ENCODE data around the gene OR51G2.
"Not testable (repeated sequence)": the region's sequence is repeated elsewhere in the genome, so short reads cannot be mapped to it uniquely, and the experiment has no call there.

The OR51G2 gene

GRCh38 chr11:4919250-4919649, at the start of gene OR51G2:
TSS of gene OR51G2 (minus strand) at chr11:4919350. CDS start at chr11:4915663, 3,687 bp downstream.
- DNase-seq: no peak

GRCh38 chr11:4962816-4963215, 43.7 kb upstream of the OR51G2 start:
- no peak for DNase-seq

GRCh38 chr11:4960877-4961276, 41.7 kb upstream of the OR51G2 start:
- no peak for DNase-seq

GRCh38 chr11:4957396-4957795, 38.2 kb upstream of the OR51G2 start:
- no peak for DNase-seq

- DNase-seq: not testable (repeated sequence)
These were observed 36.5 kb upstream of the OR51G2 start, which contains the start of gene OR51A2 for GRCh38 chr11:4955613-4956012. TSS of gene OR51A2 (minus strand) at chr11:4955713. CDS start at chr11:4955713, 0 bp downstream.

GRCh38 chr11:4947505-4947904, 28.4 kb upstream of the OR51G2 start, which contains the start of gene OR51A4:
TSS of gene OR51A4 (minus strand) at chr11:4947605. CDS start at chr11:4947100, 505 bp downstream.
- no peak for DNase-seq

GRCh38 chr11:4936745-4937144, 17.6 kb upstream of the OR51G2 start:
- DNase-seq: no peak

- no peak for DNase-seq
These were observed 13.6 kb upstream of the OR51G2 start for GRCh38 chr11:4932751-4933150.

GRCh38 chr11:4926608-4927007, 7.5 kb upstream of the OR51G2 start:
- DNase-seq: no peak

GRCh38 chr11:4924239-4924638, 5.1 kb upstream of the OR51G2 start, which contains the start of gene OR51G1:
TSS of gene OR51G1 (minus strand) at chr11:4924339. CDS start at chr11:4924339, 0 bp downstream.
- no peak for DNase-seq

- DNase-seq: no peak
These were observed 3.2 kb upstream of the OR51G2 start for GRCh38 chr11:4922304-4922703.

- no peak for DNase-seq
These were observed 2.6 kb upstream of the OR51G2 start for GRCh38 chr11:4921796-4922195.

GRCh38 chr11:4916581-4916980, 2.6 kb downstream of the OR51G2 start:
- DNase-seq: no peak

GRCh38 chr11:4903484-4903883, 15.7 kb downstream of the OR51G2 start, which contains the start of gene OR51A7:
TSS of gene OR51A7 (plus strand) at chr11:4903783. CDS start at chr11:4907370, 3,587 bp downstream.
- DNase-seq: no peak

GRCh38 chr11:4891996-4892640, 27.0 kb downstream of the OR51G2 start:
- DNase-seq: no peak

- DNase-seq: no peak
These were observed 28.9 kb downstream of the OR51G2 start for GRCh38 chr11:4890279-4890678.

- DNase-seq: no peak
These were observed 31.6 kb downstream of the OR51G2 start for GRCh38 chr11:4887591-4887990.

GRCh38 chr11:4886186-4886585, 33.0 kb downstream of the OR51G2 start:
- no peak for DNase-seq

- no peak for DNase-seq
These were observed 34.8 kb downstream of the OR51G2 start for GRCh38 chr11:4884361-4884760.

- peak; percentile 71 for DNase-seq
These were observed 36.6 kb downstream of the OR51G2 start for GRCh38 chr11:4882543-4882942.

- peak; percentile 30 for DNase-seq
These were observed 37.2 kb downstream of the OR51G2 start, which contains the start of gene OR51T1 for GRCh38 chr11:4881860-4882500. TSS of gene OR51T1 (plus strand) at chr11:4881900. CDS start at chr11:4881900, 0 bp downstream.

- no peak for DNase-seq
These were observed 38.0 kb downstream of the OR51G2 start for GRCh38 chr11:4881188-4881587.

- no peak for DNase-seq
These were observed 53.3 kb downstream of the OR51G2 start for GRCh38 chr11:4865855-4866254.

GRCh38 chr11:4863876-4864275, 55.3 kb downstream of the OR51G2 start:
- no peak for DNase-seq
